HG03196 (cell line): Measurements from ENCODE around the gene XAB2.
"Not testable (repeated sequence)": the region's sequence is repeated elsewhere in the genome, so short reads cannot be mapped to it uniquely, and the experiment has no call there.

Source experiments
- ATAC-seq: cut with Tn5 transposase; IDR thresholded peaks from one replicate; pipeline ENCODE4 v1.9.1; 2021; ENCODE audit not compliant: unreplicated experiment

XAB2 gene

DNA sequence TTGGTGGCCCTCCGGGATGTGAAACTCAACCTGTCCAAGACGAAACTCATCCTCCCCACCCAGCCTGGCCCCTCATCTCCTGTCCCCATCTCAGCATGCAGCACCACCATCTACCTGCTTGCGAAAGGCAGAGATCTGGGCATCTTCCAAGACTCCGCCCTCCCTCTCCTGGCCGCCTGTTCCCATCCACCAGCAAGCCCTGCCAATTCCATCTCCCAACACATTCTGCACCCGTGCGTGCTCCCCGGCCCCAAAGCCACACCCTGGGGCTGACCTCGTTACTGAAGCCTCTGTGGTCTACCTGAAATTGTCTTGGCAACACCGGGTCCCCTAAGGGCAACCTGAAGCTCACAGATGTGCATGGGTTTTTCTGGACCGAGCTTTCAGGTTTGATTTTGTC lies 46.9 kb downstream of the XAB2 start:
- no peak for ATAC-seq

DNA sequence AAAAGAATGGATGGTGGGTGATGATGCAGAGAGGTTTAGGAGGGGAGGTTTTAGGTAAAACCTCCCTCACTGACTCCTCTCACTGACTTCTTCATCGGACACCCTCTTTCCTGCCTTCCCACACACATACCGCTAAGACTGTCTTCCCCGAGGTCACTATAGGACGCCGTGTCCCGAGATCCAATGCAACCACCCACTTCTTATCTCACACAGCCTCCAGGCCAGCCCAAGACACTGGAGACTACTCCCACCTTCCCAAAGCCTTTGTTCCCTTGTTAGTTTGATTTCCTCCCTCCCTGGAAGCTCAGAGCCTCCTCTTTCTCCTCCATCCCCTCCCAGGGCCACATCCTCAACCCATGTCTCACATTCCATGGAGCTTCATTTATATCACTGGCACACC lies 50.2 kb downstream of the XAB2 start:
- no peak for ATAC-seq

DNA sequence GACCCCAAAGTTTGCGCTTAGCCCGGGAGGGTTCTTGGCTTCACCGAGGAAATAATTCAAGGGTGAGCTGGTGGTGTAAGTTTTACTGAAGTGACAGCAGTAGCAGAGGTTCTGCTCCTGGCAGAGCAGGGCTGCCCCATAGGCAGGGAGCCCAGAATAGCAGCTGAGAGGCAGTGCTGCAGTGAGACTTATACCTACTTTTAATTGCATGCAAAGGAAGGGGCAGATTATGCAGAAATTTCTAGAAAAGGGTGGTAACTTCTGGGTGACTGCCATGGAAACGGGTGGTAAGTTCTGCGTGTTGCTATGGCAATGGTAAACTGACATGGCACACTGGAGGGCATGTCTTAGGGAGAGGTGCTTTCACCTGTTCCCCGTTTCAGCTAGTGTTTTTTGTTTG lies 51.2 kb downstream of the XAB2 start:
- no peak for ATAC-seq

DNA sequence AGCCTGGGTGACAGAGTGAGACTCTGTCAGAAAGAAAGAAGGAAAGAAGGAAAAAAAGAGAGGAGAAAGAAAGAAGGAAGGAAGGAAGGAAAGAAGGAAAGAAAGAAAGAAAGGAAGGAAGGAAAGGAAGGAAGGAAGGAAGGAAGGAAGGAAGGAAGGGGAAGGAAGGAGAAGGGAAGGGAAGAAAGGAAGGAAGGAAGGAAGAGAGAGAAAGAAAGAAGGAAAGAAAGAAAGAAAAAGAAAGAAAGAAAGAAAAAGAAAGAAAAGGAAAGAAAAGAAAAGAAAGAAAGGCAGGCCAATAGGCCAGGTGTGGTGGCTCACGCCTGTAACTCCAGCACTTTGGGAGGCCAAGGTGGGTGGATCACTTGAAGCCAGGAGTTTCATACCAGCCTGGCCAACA lies 51.9 kb downstream of the XAB2 start:
- not testable (repeated sequence) for ATAC-seq

DNA sequence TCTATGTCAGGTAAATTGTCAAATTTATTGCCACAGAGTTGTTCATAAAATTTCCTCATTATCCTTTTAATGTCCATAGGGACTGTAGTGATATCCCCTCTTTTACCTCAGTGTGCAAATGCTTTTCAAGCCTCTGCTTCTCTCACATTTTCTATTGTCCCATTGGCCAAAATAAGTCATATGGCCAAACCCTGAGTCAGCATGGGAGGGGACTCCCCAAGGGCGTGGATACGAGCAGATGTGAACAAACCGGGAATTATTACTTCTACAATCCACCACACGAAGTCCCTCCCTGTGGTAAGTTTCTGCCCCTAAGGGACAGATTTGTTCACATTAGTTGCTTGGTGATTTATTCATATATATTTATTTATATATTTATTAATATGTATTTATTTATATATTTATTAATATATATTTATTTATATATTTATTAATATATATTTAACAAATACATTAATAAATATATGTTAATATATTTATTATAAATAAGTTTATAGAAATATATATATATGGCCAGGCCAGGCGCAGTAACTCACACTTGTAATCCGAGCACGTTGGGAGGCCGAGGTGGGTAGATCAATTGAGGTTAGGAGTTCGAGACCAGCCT lies 53.8 kb downstream of the XAB2 start:
- ATAC-seq = no peak

DNA sequence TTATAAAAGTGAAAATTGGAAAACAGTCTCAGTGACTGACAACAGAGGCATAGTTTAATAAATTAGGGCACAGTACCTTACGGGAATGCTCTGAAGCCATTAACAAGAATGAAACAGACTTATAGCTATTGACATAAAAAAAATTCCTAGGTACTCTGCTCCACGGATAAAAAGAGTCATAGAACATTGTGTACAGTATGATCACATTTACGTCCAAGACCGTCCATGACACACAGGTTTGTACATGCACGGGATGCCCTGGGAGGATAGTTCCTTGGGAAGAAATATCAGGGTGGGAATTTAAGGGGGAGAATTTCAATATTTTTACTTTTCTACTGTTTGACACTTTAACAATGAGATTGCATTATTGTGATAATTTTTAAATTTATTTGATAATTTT lies 58.6 kb downstream of the XAB2 start:
- no peak for ATAC-seq
